Retinal pigment epithelial cell (primary cell): ENCODE results near the gene RCL1.
A peak's percentile ranks its signal among the peaks of the same experiment; 100 is the strongest.

ENCODE experiments used
- DNase-seq: peaks from one replicate; pipeline ENCODE4 v3.0.0-alpha.2; 2010; ENCODE audit warnings: low read depth
- H3K4me3 ChIP-seq: 2 replicates; pipeline ENCODE4 v1.5.1; 2011; ENCODE audit warnings: mild to moderate bottlenecking, low read length, control low read depth, moderate library complexity
- CTCF ChIP-seq: conservative IDR thresholded peaks from 2 replicates; pipeline ENCODE4 v1.5.1; 2011; ENCODE audit warnings: low read depth, low read length, control low read depth, inconsistent platforms

Gene RCL1

GRCh38 chr9:4828761-4829160 is 36.0 kb downstream of the RCL1 start:
- no peak overlapping the region for H3K4me3 ChIP-seq
- no peak for DNase-seq
- no peak for TF ChIP-seq CTCF

- TF ChIP-seq CTCF: no peak
- no peak overlapping the region for H3K4me3 ChIP-seq
- DNase-seq: no peak
These were observed 37.2 kb downstream of the RCL1 start for GRCh38 chr9:4829969-4830368.

- no peak for TF ChIP-seq CTCF
- H3K4me3 ChIP-seq: no peak overlapping the region
- no peak for DNase-seq
These were observed 38.0 kb downstream of the RCL1 start for GRCh38 chr9:4830699-4831098.

- TF ChIP-seq CTCF: no peak
- DNase-seq: no peak
- no peak overlapping the region for H3K4me3 ChIP-seq
These were observed 38.4 kb downstream of the RCL1 start for GRCh38 chr9:4831119-4831518.

- no peak overlapping the region for H3K4me3 ChIP-seq
- TF ChIP-seq CTCF: no peak
- no peak for DNase-seq
These were observed 39.2 kb downstream of the RCL1 start for GRCh38 chr9:4831944-4832343.

GRCh38 chr9:4832786-4833579 is 40.2 kb downstream of the RCL1 start:
- TF ChIP-seq CTCF: no peak
- H3K4me3 ChIP-seq: no peak overlapping the region
- peak; percentile 96 for DNase-seq
